ENCODE results near the gene IL4R. TPM values are rescaled to one million over a fixed set of nuclear protein-coding genes. Genes with fewer than 3 reads are reported as not detected.
"Not testable (repeated sequence)": the region's sequence is repeated elsewhere in the genome, so short reads cannot be mapped to it uniquely, and the experiment has no call there.

The IL4R gene
- total RNA-seq, 1 experiment from 2014 or later = 32.6 TPM

- Mint-ChIP-seq H3K4me3 (ENCODE audit: unreplicated experiment) (peak overlapping the region; percentile 99), H3K36me3 (ENCODE audit: insufficient read depth, unreplicated experiment) (peaks cover 17% of the 10 kb centered on the region), H3K9me3 (ENCODE audit: unreplicated experiment) (peaks cover 13% of the 10 kb centered on the region), H3K4me1 (ENCODE audit: low read depth, unreplicated experiment) (peaks cover 29% of the 10 kb centered on the region), H3K27ac (ENCODE audit: unreplicated experiment) (peak overlapping the region; percentile 97), H3K27me3 (ENCODE audit: insufficient read depth, unreplicated experiment) (no peaks in the 10 kb centered on the region)
- POLR2A ChIA-PET = no interaction called here
- H3K9me3 ChIP-seq = no peaks in the 10 kb centered on the region
- H3K27me3 ChIP-seq (replicated peaks; ENCODE audit: control insufficient read depth, insufficient read depth, low read length) = no peaks in the 10 kb centered on the region
- no TSS peak for BruUV-seq (replicated peaks)
- intact Hi-C loops (cut with micrococcal nuclease; ENCODE audit: unreplicated experiment) = loop anchor here (2.0 kb wide), 2 partner anchors 43 to 95 kb away; partner anchors contain the start of gene IL4R
- H3K36me3 ChIP-seq (ENCODE audit: control insufficient read depth, insufficient read depth, low read length) = no peaks in the 10 kb centered on the region
- CTCF ChIA-PET = no interaction called here
- DNase-seq = no peak
- peak overlapping the region; percentile 91 for H3K4me3 ChIP-seq (ENCODE audit: low read depth, low read length)
- peaks cover 25% of the 10 kb centered on the region for H3K4me1 ChIP-seq
- TF ChIP-seq, protein P1, sequence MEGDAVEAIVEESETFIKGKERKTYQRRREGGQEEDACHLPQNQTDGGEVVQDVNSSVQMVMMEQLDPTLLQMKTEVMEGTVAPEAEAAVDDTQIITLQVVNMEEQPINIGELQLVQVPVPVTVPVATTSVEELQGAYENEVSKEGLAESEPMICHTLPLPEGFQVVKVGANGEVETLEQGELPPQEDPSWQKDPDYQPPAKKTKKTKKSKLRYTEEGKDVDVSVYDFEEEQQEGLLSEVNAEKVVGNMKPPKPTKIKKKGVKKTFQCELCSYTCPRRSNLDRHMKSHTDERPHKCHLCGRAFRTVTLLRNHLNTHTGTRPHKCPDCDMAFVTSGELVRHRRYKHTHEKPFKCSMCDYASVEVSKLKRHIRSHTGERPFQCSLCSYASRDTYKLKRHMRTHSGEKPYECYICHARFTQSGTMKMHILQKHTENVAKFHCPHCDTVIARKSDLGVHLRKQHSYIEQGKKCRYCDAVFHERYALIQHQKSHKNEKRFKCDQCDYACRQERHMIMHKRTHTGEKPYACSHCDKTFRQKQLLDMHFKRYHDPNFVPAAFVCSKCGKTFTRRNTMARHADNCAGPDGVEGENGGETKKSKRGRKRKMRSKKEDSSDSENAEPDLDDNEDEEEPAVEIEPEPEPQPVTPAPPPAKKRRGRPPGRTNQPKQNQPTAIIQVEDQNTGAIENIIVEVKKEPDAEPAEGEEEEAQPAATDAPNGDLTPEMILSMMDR (IDR thresholded peaks at IDR 0.05; ENCODE audit: insufficient read depth in 1 of 2, low read depth in 1 of 2, low read length in 1 of 2, severe bottlenecking in 1 of 2, unreplicated experiment in 1 of 2) = no peak
These were observed 44.2 kb upstream of the IL4R start for GRCh38 chr16:27269300-27270150.

DNA sequence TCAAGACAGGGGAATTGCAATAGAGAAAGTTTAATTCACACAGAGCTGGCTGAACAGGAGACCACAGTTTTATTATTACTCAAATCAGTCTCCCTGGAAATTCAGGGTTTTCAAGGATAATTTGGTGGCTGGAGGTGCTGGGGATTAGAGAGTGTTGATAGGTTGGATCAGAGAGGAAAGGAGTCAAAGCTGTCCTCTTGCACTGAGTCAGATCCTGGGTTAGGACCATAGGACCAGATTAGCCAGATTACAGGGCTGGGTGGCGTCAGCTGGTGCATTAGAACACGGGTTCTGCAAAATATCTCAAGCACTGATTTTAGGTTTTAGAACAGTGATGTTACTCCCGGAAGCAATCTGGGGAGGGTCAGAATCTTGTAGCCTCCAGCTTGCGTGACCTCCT lies 43.4 kb upstream of the IL4R start:
- ChIA-PET CTCF (no interaction called here), POLR2A (no interaction called here)

GRCh38 chr16:27272076-27272475 lies 41.7 kb upstream of the IL4R start:
- POLR2A ChIA-PET = no interaction called here
- no peaks in the 10 kb centered on the region for H3K27me3 ChIP-seq (replicated peaks; ENCODE audit: control insufficient read depth, insufficient read depth, low read length)
- no peaks in the 10 kb centered on the region for H3K9me3 ChIP-seq
- H3K4me1 Mint-ChIP-seq (ENCODE audit: low read depth, unreplicated experiment) = peaks cover 26% of the 10 kb centered on the region
- H3K27me3 Mint-ChIP-seq (ENCODE audit: insufficient read depth, unreplicated experiment) = no peaks in the 10 kb centered on the region
- H3K4me3 Mint-ChIP-seq (ENCODE audit: unreplicated experiment) = no peak overlapping the region
- peak overlapping the region; percentile 39 for H3K27ac Mint-ChIP-seq (ENCODE audit: unreplicated experiment)
- peaks cover 29% of the 10 kb centered on the region for H3K4me1 ChIP-seq
- intact Hi-C loops (cut with micrococcal nuclease; ENCODE audit: unreplicated experiment) = no loop called here
- no peak for DNase-seq
- TF ChIP-seq, protein P1 (IDR thresholded peaks at IDR 0.05; ENCODE audit: insufficient read depth in 1 of 2, low read depth in 1 of 2, low read length in 1 of 2, severe bottlenecking in 1 of 2, unreplicated experiment in 1 of 2) = no peak
- no peaks in the 10 kb centered on the region for H3K36me3 ChIP-seq (ENCODE audit: control insufficient read depth, insufficient read depth, low read length)
- H3K36me3 Mint-ChIP-seq (ENCODE audit: insufficient read depth, unreplicated experiment) = peaks cover 17% of the 10 kb centered on the region
- no TSS peak for BruUV-seq (replicated peaks)
- peaks cover 13% of the 10 kb centered on the region for H3K9me3 Mint-ChIP-seq (ENCODE audit: unreplicated experiment)
- H3K4me3 ChIP-seq (ENCODE audit: low read depth, low read length) = no peak overlapping the region
- CTCF ChIA-PET = no interaction called here

More for the DNA sequence above, 43.4 kb upstream of the IL4R start:
- DNase-seq = no peak
- Mint-ChIP-seq H3K9me3 (ENCODE audit: unreplicated experiment) (peaks cover 13% of the 10 kb centered on the region), H3K27ac (ENCODE audit: unreplicated experiment) (no peak overlapping the region), H3K27me3 (ENCODE audit: insufficient read depth, unreplicated experiment) (no peaks in the 10 kb centered on the region), H3K4me3 (ENCODE audit: unreplicated experiment) (no peak overlapping the region), H3K4me1 (ENCODE audit: low read depth, unreplicated experiment) (peaks cover 26% of the 10 kb centered on the region), H3K36me3 (ENCODE audit: insufficient read depth, unreplicated experiment) (peaks cover 17% of the 10 kb centered on the region)
- Histone ChIP-seq H3K36me3 (ENCODE audit: control insufficient read depth, insufficient read depth, low read length) (no peaks in the 10 kb centered on the region), H3K4me3 (ENCODE audit: low read depth, low read length) (no peak overlapping the region), H3K27me3 (replicated peaks; ENCODE audit: control insufficient read depth, insufficient read depth, low read length) (no peaks in the 10 kb centered on the region), H3K4me1 (peaks cover 29% of the 10 kb centered on the region), H3K9me3 (no peaks in the 10 kb centered on the region)
- intact Hi-C loops (cut with micrococcal nuclease; ENCODE audit: unreplicated experiment) = no loop called here
- TF ChIP-seq, protein P1 (IDR thresholded peaks at IDR 0.05; ENCODE audit: insufficient read depth in 1 of 2, low read depth in 1 of 2, low read length in 1 of 2, severe bottlenecking in 1 of 2, unreplicated experiment in 1 of 2) = no peak
- no TSS peak for BruUV-seq (replicated peaks)

DNA sequence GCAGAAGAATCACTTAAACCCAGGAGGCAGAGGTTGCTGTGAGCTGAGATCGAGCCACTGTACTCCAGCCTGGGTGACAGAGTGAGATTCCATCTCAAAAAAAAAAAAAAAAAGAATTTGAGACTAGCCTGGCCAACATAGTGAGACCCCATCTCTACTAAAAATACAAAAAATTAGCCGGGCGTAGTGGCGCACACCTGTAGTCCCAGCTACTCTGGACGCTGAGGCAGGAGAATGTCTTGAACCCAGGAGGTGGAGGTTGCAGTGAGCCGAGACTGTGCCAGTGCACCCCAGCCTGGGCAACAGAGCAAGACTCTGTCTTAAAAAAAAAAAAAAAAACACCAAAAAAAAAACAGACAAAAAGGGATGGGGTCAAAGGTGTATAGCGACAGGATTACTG lies 41.1 kb upstream of the IL4R start:
- POLR2A ChIA-PET; H3K9me3 ChIP-seq; intact Hi-C loops (cut with micrococcal nuclease; ENCODE audit: unreplicated experiment); DNase-seq; H3K4me3 ChIP-seq (ENCODE audit: low read depth, low read length); CTCF ChIA-PET; H3K27me3 Mint-ChIP-seq (ENCODE audit: insufficient read depth, unreplicated experiment); BruUV-seq (replicated peaks); H3K36me3 ChIP-seq (ENCODE audit: control insufficient read depth, insufficient read depth, low read length); H3K27me3 ChIP-seq (replicated peaks; ENCODE audit: control insufficient read depth, insufficient read depth, low read length): not testable (repeated sequence)
- H3K9me3 Mint-ChIP-seq (ENCODE audit: unreplicated experiment) = peaks cover 13% of the 10 kb centered on the region
- H3K4me1 ChIP-seq = peaks cover 29% of the 10 kb centered on the region
- H3K36me3 Mint-ChIP-seq (ENCODE audit: insufficient read depth, unreplicated experiment) = peaks cover 17% of the 10 kb centered on the region
- peak overlapping the region; percentile 23 for H3K4me3 Mint-ChIP-seq (ENCODE audit: unreplicated experiment)
- peak overlapping the region; percentile 81 for H3K27ac Mint-ChIP-seq (ENCODE audit: unreplicated experiment)
- peaks cover 26% of the 10 kb centered on the region for H3K4me1 Mint-ChIP-seq (ENCODE audit: low read depth, unreplicated experiment)

Data from Caco-2 (cell line).